Activated gamma-delta T cell (primary cell): Measurements from ENCODE around the gene INA.

Experiments used
- DNase-seq: peaks from one replicate; lab custom pipeline; 2025; lab: John Stamatoyannopoulos, UW

Gene INA

DNA sequence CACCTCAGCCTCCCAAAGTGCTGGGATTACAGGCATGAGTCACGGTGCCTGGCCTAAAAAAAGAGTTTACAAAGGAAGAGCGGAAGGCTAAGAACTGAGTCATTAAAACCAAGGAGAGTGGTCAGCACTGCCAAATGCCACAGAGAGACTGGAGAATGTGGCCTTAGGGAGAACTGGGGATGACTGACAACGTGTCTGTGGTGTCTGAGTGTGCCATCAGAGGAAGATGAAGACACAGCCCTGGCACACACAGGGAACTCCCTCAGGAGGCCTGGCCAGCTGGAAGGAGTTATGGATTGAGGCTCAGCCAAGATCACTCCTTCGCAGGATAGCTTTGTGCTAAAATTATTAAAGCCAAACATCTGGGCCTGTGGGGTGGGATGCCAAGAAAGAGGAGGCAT lies 3.9 kb upstream of the INA start:
- no peak for DNase-seq

DNA sequence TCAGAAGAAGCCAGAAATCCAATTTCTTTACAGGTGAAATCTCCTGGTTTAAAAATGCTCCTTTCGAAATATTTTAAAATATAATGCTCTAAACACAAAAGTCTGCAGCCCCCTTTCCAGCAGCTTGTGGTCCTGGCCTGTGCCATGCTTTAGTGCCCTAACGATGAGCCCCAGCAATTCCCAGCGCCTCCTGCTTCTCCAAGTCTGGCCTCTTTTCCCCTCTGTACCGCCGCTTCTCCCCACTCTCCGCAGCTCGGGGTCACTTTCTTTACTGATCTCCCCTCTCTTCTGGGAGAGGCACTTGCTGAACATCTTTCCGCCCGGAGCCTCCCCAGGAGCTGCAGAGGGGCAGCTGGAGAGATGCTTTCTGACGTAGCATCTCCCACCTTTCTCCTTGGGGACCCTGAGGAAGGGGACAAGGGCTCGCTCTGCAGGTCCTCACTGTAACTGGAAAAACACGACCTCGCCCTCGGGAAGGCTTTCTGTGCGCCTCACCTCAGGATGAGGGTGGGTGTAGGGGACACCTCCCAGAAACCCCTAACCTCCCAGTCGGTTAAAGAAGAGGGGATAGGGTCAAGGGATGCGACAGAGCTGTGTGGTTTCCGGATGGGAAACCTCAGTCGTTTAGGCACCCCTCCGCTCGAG lies 565 bp upstream of the INA start:
- no peak for DNase-seq

DNA sequence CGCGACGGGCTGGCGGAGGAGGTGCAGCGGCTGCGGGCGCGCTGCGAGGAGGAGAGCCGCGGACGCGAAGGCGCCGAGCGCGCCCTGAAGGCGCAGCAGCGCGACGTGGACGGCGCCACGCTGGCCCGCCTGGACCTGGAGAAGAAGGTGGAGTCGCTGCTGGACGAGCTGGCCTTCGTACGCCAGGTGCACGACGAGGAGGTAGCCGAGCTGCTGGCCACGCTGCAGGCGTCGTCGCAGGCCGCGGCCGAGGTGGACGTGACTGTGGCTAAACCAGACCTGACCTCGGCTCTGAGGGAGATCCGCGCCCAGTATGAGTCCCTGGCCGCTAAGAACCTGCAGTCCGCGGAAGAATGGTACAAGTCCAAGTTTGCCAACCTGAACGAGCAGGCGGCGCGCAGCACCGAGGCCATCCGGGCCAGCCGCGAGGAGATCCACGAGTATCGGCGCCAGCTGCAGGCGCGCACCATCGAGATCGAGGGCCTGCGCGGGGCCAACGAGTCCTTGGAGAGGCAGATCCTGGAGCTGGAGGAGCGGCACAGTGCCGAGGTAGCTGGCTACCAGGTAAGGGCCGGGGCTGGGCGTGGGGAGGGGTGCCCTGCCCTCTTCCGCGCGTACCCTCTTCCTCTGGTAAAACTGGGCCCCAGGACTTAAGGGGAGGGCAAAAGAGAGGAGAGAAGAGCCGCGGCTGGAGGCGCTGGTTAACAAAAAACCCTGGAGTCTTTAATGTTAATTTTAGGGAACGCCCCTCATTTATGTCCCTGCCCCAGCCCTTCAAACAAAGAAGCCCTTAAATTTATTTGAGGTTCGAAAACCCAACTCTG lies 987 bp downstream of the INA start:
- DNase-seq: no peak

DNA sequence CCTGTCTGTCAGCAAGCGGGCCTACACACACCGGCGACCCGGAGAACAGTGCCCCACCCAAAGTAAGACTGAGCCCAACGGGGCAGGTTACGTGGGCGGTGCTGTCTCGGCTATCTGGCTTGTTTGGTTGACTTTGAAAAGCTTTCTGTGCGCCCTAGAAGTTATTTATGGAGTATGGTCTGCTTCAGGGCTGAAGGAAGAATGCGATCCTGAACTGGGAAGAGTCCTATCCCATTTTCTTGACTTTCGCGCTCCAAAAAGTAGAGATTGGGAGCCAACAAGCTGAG lies 1.5 kb downstream of the INA start:
- no peak for DNase-seq

DNA sequence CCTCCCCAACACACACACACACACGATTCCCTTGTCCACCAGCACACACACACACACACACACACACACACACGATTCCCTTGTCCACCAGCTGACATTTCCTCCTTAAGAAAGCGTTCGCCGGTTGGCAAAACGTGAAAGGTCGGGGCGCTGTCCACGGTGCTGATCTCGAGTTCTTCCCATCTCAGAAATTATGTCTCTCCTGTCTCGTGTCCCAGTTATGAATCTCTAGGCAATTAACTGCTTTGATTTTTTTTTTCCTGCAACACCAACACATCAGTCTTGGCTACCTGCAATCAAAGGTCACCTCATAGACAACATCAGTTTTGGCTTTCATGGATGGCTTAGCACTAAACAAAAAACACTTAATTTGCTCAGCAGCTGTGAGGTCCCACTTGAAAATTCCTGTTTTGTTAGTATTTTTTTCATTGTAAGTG lies 1.9 kb downstream of the INA start:
- DNase-seq: no peak

DNA sequence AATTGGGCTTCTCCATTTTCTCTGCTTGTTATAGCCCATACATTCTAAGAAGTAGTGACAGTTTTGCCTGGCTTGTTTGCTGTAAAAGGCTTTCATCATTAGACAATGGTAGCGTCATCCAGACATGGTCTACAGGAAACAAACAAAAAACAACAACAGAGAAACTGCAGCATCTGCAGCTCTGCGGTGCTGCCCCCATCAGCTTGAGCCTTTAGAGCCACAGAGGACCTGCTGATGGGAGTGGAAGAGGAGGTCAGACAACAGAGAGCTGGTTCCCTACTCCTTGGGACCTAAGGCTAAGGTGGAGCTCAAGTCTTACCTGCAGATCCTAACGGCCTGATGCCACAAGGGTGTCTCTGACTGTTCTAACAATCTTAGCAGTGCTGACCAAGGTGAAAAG lies 3.1 kb downstream of the INA start:
- no peak for DNase-seq

DNA sequence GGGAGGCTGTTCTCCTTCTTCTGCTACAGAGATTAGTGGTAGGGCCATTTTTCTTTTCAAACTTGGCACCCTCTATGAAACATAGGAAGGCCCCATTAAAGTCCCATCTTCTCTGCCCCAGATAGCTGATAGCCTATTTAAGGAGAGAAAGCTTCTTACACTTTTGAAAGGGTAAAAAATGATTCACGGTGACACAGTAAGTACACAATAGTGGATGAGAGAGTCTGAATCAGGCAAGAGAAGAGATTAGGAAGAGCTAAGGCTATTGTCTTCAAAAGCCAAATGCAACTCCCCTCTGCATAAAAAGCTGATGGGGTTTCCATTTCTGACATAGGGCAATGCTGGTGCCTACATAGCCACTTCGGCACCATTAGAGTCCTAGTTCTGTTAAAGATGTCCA lies 3.6 kb downstream of the INA start:
- DNase-seq: no peak

DNA sequence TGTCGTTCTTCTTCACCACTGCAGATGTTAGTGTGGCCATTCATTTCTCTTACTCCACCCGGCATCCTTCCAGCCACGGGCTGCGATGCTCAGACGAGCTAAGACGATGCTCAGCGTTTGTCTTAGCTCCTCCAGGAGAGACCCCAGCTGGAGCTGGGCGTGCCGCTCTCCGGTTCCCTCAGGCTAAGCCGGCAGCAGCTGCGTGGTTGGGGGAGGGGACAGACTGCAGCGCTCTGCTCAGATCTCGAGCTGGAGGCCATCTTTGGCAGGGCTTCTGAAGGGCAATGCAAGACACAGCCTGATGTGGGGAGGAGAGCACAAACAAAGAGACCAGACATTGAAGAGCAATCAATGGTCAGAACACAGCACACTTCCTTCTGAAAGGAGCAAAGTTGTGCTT lies 4.8 kb downstream of the INA start:
- no peak for DNase-seq

DNA sequence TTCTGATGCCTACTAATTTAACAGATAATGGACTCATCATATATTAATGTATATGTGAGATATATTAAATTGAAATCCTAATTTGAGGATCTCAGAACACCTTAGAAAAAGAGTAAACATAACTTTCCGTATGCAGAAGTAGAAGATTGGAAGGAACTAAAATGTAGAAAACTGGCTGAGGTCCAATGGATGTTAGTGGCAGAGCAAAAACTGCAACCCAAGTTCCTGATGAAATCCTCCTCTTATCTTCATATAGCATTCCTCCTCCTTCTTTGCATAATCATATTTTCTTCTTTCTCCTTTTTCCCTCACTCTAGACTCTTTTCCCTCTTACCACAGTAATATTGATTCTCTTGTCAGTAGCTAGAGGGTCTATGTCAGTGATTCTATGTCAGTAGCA lies 6.0 kb downstream of the INA start:
- DNase-seq: no peak

DNA sequence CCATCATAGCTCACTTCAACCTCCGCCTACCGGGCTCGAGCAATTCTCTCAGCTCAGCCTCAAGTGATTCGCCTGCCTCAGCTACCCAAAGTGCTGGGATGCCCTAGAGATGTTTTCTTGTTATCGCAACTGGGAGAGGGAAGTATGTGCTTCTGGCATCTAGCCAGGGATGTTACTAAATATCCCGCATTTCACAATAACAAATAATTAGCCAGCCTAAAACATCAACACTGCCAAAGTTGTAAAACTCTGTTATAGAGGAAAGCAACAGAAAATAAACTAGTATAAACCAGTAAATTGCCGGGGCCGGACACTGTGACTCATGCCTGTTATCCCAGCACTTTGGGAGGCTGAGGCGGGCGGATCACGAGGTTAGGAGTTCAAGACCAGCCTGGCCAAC lies 7.2 kb downstream of the INA start:
- DNase-seq: no peak

DNA sequence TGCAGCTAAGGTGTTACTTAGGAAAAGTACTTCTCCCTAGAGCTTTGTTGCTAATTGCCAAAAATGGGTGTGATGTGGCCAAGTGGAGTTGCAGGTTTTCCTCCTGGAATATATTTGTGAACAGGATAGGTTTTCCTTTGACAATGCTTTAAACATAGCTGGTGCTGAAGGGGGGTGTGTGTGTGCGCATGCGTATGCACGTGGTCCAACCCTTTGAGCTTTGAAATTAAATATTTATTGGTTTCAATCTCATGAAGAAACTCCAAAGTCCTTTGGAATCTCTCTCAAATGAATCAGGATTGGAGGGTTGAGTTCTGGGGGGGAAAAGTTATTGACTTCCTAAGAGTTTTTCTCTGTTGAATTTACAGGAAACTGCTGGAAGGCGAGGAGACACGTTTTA lies 11.1 kb downstream of the INA start:
- DNase-seq: no peak

DNA sequence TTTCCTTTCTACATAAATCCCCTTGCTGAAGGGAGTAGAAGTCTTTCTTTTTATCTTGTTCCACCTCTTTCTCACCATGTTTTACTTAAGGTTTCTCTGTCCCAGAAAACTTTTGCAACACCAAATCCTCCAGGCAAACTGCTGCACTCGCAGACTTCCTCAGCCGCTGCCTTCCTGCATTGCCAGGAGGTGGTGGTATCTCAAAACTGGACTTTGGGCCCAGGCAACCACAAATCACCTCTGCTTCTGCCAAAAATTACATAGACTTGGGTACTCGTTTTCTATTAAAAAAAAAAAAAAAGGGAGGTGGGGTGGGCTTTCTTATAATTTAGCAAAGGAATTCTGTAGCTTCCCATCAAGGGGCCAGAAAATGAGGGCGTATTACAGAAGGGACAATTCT lies 14.7 kb downstream of the INA start:
- DNase-seq: no peak

DNA sequence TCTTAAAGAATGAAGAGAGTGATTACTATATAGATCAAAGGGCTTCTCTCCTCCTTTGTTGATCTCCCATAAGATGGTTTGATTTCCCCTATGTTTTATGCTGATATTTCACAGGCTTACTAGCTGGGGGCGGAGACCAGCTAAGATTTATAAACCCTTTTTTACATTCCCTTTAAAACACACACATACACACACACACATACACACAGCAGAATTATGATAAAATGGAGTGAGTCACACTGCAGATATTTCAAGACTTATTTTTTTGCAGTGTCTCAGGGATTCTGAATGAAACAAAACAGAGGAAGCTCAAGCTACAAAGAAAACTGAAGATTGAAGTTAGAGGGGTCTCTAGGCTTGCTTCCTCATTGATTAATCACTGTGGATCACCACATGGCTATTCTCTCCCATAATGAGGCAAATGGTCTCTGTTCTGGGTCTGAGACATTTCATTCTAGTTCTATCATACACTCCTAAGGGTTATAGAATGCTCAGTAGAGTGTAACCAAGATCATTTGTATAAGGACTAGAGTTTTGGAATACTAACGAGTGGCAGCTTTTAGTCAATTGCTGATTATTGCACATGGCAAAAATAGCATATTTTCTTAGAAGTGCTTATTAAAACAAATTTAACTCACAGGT lies 18.6 kb downstream of the INA start:
- DNase-seq: no peak

DNA sequence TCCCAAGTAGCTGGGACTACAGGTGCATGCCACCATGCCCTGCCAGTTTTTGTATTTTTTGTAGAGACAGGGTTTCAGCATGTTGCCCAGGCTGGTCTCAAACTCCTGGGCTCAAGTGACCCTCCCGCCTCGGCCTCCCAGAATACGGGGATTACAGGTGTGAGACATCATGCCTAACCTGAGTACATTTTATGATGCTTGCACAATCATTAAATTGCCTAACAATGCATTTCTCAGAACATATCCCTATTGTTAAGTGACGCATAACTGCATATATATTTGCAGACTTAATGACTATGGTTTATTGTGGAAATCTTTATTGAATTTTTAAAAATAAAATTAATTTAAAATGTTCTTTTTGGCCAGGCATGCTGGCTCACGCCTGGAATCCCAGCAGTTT lies 30.7 kb downstream of the INA start:
- DNase-seq: no peak

DNA sequence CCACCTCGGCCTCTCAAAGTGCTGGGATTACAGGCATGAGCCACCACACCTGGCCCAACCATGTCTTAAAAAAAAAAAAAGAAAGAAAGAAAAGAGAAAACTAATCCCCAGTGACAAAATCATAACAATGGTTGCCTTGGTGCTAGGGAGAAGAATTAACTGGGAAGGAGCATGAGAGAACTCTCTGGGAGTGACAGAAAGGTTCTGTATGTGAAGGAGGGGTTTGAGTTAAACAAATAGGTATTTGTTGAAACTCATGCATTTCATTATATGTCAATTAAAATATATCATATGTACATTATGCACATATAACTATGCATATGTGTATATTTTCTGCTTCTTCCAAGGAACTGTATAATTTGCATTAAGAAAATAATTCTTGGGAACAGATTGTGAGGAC lies 33.3 kb downstream of the INA start:
- DNase-seq: no peak

DNA sequence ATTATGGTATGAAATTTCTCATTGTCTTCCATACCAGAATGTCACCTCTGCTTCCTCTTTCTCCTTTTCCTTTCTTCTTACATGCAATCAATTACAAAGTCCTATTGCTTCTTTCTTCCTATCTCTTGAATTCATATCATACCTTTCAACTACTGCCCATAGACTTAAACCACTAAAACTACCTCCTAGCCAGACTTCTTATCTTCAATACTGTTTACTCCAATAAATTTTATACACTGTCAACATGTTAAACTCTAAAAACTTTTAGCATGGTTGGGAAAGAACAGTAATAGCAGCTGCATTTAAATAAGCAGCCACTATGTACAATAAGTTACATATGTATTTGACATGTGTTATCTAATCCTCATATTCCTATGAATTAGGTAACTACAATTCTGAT lies 39.1 kb downstream of the INA start:
- DNase-seq: no peak

DNA sequence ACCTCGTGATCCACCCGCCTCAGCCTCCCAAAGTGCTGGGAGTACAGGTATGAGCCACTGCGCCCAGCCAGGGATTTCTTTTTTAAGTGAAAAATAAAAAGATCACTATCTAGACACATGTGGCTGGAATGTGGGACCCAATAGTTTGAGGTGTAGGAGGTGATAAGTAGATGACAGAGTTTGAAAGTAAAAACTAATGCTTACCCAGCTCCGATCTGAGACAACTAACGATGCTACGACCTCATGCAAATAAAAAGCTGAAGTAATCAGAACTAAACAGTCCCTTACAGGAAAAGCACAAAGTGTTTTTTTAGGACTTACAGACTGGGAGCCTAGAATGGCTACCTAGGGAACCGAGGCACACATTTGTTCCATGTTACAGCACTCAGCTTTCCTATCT lies 51.0 kb downstream of the INA start:
- DNase-seq: no peak

DNA sequence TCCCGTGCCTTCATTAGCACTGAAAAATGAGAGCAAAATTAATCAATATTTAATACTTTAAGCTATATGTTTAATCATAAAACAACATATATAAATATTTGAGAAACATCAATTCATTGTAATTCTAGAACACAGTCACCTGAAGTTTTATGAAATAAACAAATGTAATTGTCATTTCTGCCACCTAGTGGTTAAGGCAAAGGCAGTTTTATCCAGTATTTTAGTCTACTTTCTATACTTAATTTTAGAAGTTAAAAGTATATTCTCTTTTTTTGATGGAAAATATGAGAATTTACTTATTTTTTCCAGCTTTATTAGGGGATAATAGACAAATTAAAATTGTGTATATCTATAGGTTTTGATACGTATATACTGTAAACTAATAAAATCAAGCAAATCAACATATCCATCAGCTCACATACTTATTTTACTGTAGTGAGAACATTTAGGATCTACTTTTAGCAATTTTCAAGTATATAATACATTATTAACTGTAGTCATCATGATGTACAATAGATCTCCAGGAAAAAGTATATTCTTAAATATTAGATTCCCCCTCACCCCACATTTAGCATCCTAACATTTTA lies 57.1 kb downstream of the INA start:
- DNase-seq: no peak

DNA sequence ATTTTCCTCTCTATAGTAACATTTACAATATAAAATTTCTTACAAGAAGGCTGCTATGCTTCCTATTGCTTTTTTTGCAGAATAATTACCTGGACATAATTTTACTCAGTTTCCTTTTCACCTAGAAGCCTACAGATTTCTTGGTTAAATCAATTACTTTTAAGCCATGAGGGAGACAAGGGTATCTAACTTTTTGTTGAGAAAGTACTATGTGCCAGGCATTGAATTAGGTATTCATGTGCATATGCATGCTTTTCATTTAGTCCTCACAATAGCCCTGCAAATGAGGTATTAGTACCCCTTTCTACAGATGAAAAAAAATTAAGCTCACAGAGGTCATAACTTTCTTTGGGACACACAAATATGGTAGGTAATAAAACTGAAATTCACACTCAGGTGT lies 57.6 kb downstream of the INA start:
- no peak for DNase-seq

DNA sequence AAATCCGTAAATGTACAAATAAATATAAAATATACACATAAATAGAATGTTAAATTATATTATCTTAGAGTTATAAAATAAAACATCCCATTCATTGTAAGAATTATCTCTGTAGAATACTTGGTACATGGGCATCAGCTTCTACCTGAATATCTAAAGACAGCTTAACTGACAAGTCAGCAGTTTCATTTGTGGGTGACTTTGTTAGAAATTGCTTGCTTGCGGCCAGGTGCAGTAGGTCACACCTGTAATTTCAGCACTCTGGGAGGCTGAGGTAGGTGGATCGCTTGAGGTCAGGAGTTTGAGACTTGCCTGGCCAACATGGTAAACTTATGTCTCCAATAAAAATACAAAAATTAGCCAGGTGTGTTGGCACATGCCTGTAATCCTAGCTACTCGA lies 59.4 kb downstream of the INA start:
- no peak for DNase-seq
